Inflammatory macrophage (primary cell): ENCODE measurements around the gene PCNX1.
A peak's percentile ranks its signal among the peaks of the same experiment; 100 is the strongest.
"Not testable (repeated sequence)": the region's sequence is repeated elsewhere in the genome, so short reads cannot be mapped to it uniquely, and the experiment has no call there.

ENCODE experiments used
- DNase-seq, 2 donors: peaks; one replicate each; pipeline ENCODE4 v3.0.0-alpha.2; 2020 to 2022

Gene PCNX1

DNA sequence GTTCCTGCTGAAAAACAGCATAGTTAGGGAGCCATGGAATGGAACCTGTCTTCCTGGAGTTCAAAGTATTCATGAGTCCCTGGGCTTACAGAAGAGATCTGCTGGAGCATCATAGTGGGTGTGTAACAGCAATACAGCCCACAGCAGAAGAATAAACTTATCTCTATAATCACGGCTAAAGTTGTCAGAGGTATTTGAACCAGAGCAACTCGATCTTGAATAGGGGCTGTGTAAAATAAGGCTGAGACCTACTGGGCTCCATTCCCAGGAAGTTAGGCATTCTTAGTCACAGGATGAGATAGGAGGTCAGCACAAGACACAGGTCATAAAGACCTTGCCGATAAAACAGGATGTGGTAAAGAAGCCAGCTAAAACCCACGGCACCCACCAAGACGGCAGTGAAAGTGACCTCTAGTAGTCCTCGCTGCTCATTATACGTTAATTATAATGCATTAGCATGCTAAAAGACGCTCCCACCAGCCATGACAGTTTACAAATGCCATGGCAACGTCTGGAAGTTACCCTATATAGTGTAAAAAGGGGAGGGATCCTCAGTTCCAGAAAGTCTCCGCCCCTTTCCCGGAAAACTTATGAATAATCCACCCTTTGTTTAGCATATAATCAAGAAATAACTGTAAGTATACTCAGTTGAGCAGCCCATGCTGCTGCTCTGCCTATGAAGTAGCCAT is 223.4 kb downstream of the PCNX1 start:
- peak; percentile 51 to 59 for DNase-seq

GRCh38 chr14:71133296-71133695 is 226.0 kb downstream of the PCNX1 start:
- no peak for DNase-seq

DNA sequence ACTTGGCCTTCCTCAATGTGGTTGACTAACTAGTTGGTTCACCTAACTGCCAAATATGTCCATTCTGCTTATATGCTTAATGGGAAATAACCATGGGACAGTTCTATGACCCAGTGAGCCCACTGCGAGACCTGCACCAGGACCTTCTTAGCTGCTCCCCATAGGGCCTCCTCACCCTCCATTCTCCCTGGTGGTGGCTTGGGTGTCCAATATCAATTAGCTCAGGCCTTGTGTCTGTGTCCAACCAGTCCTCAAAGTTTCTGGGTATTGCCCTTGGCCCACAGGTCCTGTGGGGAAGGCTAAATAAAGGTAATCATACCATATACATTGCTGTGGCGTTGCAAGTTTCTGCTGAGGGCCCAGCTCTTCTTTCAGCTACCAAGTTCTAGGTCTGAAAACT is 228.2 kb downstream of the PCNX1 start:
- DNase-seq: no peak

- no peak for DNase-seq
Observed at GRCh38 chr14:71135911-71136310, 228.7 kb downstream of the PCNX1 start.

DNA sequence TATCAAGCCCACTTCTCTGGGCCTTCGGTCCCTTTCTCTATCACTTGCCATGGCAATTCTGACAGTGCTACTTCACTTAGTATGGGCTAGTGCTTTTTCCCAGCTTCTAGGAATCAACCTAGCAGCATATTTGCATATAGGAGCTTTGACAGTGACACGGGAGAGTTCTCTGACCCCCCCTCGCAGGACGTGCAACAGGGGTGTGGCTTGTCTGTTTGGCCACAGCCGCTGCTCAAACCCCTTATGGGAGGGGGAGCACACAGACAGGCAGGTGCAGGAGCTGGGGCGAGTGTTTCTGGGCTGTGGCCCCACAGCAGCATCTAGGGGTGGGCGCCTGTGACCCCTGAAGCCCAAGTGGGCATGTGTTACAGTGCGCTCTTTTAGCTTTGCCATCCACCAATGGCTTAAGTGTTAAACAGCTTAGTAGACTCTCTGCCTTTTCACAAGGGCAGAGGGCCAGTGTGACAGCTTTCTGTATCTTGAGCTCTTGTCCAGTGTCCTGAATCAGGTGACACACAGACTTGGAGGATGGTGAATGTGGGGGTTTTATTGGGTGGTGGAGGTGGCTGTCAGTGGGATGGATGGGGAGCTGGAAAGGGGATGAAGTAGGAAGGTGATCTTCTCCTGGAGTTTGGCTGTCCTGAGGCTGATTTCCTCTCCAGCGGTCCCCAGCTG is 229.3 kb downstream of the PCNX1 start:
- DNase-seq: no peak

GRCh38 chr14:71137536-71138447 is 230.5 kb downstream of the PCNX1 start:
- no peak for DNase-seq

DNA sequence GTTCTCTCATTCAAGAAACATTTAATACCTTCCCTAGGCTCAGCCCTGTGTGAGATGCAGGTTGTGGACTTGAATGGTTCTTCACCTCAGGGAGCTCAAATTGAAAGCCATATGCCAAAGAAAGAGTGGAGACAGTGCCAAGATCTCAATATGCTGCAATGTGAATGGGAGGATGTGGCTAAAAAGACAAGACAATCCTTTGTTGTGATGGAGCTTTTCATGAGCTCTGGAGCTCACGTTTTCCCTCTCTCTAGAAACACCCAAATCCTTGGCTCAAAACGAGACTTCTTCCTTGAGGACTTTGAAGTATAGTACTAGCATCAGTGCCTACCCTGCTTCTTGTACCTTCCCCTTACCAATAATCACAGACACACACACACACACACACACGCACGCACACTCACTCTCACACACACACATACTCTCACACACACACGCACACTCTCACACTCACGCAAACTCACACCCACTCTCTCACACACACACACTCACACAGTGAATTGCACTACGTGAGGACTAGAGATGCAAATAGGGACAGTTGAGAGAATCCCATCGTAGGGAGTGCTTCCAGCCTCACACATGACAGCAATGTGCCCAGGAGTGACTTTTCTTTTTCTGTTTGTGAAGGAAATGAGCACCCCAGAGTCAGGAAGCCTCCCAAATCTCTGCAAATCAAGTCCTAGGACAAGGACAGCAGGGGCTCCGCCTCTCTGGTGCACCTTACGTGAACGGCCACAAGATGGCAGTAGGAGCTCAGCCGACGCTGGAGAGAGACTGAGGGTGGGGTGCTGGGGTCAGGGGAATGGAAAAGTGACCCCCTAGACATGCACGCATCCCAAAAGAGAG is 231.4 kb downstream of the PCNX1 start:
- DNase-seq: peak; percentile 62 to 65

DNA sequence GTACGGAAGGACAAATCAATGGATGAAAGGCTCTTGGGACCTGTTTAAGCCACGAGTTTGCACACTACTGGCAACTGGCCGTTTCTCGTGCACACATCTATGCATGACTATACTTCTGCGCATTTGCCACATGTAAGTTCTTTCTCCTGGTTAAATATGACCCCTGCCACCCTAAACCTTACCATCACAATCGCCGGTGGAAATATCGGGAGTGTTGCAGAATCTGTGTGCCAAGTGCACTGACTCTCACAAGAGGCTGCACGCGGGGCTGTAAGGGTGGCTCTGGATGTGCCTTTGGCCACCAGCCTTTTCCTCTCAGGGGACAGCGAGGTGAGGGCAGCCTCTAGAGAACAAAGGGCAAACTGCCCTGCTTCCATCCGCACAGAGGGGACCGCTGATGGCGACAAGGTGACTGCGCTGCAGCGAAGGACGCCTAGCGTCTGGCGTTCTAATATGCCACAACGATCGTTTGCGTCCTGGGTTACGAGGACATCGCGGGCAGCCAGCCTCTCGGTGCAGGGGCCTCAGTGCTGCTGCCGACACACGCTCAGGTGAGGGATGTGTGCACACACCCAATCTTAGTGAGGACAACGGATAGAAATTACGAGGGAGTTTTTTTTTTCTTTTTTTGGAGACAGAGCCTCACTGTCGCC is 232.2 kb downstream of the PCNX1 start:
- DNase-seq: no peak

DNA sequence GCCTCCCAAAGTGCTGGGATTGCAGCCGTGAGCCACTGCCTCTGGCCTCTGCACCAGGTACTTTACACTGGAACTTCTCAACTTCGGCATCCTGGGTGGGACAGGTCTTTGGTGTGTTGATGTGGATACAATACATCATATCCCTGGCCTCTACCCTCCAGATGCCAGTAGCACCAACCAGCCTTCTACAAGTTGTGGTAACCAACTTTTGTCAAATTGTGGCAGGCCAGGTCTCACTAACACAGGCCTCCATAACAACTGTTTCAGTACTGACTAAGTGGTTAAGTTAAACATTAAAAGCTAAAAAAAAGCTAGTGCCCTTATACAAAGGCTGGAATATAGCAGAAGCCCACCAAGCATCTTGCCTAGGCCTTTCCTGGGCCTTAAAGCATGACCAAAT is 232.9 kb downstream of the PCNX1 start:
- no peak for DNase-seq

DNA sequence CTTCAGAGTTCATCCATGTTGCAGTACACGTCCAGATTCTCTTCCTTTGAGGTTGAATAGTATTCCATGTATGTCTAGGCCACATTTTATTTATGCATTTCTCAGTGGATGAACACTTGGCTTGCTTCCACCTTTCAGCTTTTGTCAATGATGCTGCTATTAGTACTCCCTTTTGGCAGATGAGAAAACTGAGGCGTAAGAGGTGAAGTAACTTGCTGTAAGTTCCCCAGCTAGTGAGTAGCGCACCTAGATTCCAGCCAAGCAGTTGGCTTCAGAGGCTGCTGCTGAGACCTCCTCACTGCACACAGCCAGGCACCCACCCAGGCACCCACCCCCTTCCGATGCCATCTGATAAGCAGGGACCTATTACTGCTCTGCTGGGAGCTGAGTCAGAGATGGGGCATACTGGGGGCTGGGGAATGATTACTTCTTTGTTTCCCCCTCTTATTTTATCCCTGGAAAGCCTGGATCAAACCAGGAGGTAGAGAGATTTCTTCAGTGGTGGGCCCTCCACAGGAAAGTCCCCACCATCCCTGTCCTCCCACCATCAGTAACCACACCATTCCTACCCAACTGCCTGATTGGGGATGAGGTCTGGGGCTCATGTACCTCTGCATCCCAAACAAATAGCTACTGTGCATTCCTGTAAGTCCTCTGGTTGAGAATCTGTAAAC is 234.6 kb downstream of the PCNX1 start:
- no peak for DNase-seq

DNA sequence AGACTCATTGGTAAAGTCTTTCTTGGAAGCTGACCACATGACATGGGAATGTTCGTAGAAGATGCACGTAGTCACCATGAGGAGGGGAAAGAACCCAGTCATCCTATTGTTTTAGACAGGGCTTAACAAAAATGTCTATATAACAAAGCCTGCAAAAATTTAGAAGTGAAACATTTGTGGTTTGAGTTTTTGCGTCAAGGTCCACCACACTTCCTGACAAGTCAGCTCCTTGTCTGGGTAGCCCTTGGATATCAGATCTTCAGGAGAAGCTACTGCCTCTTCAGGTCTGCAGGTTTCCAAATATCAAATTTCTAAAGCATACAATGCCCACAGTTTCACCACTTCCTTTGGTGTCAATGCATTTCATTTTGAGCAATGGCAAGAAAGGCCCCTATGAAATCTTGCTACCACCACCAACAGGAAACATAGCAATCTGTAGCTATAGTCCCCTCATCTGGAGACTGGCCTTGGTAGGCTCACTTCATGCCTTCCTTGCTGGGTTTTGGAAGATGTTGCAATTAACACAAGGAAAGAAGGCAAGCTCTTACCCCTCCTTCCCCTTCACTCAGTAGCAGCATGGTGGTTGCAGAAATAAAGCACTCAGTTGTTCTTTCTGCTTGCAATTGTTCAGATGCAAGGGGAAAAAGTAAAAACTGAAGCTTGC is 235.2 kb downstream of the PCNX1 start:
- DNase-seq: peak; percentile 62 to 67

- DNase-seq: peak in 1 of 2 donors; percentile 26
Observed at GRCh38 chr14:71143381-71144290, 236.4 kb downstream of the PCNX1 start.

GRCh38 chr14:71147335-71147734 is 240.1 kb downstream of the PCNX1 start:
- not testable (repeated sequence) for DNase-seq

DNA sequence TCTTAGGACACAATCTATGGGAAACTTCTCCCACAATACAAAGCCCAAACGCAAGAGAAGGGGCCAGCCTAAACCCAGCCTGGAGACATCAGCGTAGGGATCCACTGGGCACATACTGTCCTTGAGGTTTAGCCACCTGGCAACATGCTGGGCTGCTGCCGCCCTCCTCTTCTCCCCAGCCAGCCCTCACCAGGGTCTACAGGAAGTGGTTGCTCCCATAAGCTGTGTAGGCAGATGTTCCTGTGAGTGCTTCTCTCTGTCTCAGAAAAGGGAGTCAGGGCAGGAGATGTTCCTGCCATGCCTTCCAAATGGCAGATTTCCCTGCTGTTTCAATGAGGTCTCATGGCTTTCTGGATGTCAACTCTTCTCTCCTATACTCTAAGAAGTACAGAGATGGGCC is 241.4 kb downstream of the PCNX1 start:
- no peak for DNase-seq

- no peak for DNase-seq
Observed at GRCh38 chr14:71150737-71151136, 243.5 kb downstream of the PCNX1 start.

GRCh38 chr14:71155743-71156142 is 248.5 kb downstream of the PCNX1 start:
- DNase-seq: no peak

DNA sequence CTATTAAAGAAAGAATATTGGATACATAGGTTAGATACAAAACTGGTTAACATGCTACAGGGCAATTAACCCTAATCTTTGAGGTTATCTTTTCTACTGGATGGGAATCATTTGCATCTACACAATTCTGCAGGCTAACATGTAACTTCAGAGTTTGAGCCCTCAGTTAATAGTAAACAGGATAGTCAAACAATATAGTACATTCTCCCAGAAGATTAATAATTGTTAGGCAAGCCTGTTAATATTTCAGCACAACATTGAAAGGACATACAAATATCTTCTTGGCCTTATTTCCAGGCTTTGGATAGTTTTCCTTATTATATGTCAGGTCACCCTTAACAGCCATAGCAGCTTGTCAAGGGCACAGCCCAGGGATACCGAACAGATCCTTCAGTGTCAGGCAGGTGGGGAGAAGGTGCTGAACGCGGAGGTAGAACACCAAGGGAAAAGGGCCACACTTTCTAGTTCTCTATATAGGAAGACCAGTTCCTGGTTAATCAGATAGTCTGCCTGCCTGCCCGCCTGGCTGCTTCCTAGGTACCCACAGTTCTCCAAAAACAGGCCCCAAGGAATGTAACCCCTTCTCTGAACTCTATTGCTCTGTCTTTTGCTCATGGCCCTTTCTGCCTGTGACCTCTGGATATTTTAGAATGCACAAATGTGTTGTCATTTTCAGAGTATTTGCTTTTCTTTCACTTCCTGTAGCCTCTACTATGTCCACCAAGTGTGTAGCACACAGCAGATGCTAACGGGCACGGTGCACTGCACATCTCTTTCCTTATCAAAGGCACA is 256.0 kb downstream of the PCNX1 start:
- DNase-seq: no peak

DNA sequence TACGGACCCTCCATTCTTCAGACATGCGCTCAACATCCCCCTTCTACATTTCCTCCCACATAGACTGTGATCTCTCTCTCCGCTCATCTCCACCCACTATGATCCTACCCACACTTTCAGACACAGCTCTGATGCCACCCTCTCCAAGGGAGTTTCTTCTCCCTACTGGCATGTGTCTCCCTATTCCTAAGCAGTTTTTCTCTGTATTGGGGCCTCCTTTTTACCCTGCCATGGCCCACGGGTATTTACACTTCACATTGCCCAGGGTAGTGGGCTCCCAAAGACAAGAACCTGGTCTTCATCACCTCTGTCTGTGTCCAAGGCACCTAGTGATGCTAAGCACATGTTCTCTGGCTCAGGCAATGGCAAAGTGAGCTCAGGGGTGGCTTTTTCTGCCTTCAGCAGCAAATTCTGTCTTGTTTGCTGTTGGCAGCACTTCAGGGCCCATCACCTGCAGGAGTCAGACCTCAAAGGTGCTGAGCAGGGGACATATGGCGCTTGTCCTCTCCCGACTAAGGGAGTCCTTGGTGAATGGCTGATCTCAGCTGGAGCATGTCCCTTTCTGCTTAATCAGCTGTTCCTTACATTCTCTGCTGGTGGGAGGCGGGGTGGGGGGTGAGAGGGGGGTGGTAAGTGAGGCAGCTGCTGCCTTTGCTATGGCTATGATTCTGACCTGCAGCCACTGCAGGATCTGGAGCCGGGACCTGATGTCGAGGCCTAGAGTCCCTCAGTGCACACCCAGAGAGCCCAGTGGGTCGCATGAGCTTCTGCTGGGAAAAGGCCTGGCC is 256.8 kb downstream of the PCNX1 start:
- no peak for DNase-seq
